ENCODE measurements around the gene NGB.
A peak's percentile ranks its signal among the peaks of the same experiment; 100 is the strongest.
"Not testable (repeated sequence)": the region's sequence is repeated elsewhere in the genome, so short reads cannot be mapped to it uniquely, and the experiment has no call there.

NGB gene

GRCh38 chr14:77296155-77296554 lies 25.1 kb upstream of the NGB start:
- DNase-seq (ENCODE audit: low spot score): no peak

DNA sequence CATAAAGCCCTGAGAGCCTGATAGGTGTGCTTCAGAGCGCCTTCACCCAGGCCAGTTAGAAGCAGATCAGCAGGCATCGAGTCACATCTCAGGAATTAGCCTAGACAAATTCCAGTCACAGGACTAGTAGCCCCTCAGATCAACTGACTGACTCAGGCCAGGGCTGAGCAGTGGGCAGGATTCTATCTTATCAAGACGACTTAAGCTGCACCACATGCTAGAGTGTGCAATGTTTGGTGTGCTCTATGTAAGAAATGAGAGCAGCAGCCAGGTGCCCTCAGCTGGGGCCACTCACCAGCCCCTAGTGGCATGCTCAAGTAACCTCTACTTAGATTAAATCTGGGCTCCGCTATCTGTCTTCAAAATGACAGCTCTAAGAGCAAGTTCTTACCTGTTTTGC lies 19.7 kb upstream of the NGB start:
- DNase-seq (ENCODE audit: low spot score): no peak

GRCh38 chr14:77286576-77286975 lies 15.6 kb upstream of the NGB start:
- DNase-seq (ENCODE audit: low spot score): no peak

DNA sequence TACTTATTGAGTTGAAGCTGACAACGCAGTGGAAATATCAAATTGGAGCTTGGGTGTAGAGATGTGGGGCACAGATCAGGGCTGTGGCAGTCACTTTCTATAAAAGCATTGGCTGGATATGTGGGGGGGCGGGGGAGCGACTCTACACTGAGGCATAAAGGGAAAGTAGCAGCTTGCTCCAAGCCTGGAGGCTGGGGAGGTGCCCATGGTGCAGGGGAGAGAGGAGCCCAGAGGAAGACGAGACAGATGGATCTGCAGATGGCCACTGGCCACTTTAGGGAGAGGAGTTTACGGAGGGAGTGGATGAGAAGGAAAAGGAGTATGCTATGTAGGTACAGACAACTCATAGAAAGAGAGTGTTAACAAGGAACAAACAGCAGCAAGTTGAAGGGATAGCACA lies 13.5 kb upstream of the NGB start:
- DNase-seq (ENCODE audit: low spot score): no peak

- DNase-seq (ENCODE audit: low spot score): no peak
Observed at GRCh38 chr14:77284066-77284465, 13.1 kb upstream of the NGB start.

DNA sequence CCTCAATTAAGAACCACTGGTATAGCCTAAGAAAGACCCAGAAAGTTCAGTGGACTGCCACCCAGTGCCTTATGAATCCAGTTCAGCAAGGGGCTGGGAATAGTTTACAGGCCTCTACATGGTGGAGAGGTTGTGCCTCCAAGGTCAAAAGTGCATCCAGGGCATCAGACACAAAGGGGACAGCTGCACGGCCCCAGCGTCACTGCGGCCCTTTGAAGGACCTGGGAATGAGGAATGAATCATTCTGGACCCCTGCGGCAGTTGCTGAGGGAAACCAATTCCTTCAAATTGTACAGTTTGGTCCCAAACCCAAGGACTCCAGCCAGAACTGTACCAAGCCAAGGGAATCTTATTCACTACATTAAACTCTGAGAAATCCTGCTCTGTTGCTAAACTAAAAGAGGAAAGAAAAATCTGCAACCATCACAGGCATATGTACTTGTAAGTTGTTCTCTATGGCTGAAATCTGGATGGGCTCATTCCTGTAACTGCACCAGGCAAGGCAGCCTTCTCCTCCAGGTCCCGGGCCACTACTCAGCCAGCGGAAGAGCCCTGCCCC lies 10.9 kb upstream of the NGB start:
- no peak for DNase-seq (ENCODE audit: low spot score)

GRCh38 chr14:77280921-77281320 lies 9.9 kb upstream of the NGB start:
- DNase-seq (ENCODE audit: low spot score): not testable (repeated sequence)

GRCh38 chr14:77279719-77280118 lies 8.7 kb upstream of the NGB start:
- no peak for DNase-seq (ENCODE audit: low spot score)

DNA sequence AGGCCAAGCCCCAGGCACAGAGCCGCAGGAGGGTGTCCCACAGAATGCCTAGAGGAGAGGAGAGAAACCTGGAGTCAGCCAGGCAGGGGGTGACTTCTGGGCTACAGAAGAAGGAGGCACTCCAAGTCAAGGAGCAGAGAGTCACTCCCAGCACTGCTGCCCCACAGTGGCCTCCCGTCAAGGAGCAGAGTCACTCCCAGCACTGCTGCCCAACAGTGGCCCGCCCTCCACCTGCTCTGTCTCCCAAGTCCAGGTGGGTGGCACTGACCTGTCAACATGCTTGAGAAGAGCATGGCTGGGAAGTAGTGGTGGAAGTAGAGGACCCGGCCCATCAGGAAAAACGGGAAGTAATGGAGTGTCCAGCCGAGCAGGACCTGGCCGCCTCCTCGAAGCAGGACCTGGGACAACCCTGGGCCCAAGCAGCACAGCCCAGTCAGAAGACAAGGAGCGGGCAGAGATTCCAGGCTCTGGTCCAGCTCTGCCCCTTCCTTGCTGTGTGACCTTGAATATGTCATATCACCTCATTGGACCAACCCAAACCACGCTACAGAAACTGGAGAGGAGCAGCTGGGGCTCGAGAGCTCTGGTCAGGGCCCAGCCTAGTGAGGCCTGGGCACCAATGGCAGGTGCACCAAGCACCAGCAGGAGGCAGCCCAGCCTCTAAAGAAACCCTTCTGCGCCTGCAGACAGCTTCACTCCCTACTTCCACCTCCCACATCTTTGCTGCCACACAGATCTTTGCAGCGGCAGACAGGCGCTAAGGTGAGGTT lies 7.6 kb upstream of the NGB start:
- DNase-seq (ENCODE audit: low spot score): no peak

- no peak for DNase-seq (ENCODE audit: low spot score)
Observed at GRCh38 chr14:77276959-77277358, 6.0 kb upstream of the NGB start.

- DNase-seq (ENCODE audit: low spot score): no peak
Observed at GRCh38 chr14:77276295-77276935, 5.4 kb upstream of the NGB start.

DNA sequence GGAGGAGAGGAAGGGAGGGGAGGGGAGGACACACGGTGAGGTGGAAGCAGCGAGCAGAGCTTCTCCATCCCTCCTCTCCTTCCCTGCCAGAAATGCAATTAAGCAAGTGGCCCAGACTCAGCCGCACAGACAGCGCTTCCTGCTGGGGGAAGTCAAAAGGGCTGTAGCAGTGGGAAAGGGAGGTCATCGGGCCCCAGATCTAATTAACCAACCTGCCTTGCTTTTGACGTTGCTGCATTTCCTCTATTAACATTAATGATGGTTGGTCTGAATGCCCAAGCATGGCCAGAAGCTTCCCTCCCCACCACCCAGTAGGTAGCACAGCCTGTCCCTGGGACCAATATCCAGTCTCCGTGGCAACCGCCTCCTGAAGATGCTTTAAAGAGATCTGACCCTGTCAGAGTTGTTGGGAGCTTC lies 4.6 kb upstream of the NGB start:
- no peak for DNase-seq (ENCODE audit: low spot score)

DNA sequence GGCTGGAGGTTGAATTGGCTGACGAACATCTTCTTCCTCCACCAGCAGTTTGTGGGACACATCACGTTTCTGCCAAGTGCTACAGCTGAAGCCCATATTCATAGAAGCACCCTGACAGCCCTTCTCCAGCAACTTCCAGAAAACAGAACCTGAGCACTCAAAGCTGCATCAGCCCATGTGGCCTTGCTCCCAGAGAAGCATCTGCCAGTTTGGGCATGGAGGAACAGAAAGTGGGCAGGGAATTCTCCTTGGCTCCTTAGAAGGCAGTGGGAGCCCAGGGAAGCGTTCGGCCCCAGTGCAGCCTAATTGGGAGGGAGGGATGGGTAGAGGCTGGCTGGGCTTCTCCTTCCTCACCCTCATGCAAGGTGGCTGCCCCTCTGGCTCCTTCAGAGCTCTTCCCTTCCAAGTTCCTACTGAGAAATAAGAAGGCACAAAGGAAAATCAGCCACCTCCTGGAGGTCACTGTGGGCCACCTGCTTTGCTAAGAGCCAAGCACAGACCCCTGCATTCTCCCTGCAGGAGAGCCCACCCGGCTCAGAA lies 4.1 kb upstream of the NGB start:
- DNase-seq (ENCODE audit: low spot score): peak; percentile 39

DNA sequence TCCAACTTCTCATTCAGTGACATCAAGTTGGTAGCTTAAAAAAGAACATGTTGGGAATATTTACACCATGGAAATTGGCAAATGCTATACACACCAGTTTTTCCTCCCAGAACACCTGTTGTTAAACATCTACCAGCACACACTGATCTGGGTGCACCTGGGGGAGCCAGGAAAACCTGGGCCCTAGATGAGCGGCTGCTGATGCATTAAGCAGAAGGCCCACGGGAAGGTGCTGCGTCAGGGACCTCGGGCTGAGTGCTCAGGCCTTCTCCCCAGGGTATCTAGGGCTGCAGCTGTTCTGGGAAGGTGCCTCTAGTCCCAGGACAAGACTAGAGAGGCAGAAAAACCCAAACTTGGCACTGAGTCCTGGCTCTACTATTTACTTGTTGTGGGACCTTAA lies 2.8 kb upstream of the NGB start:
- no peak for DNase-seq (ENCODE audit: low spot score)

DNA sequence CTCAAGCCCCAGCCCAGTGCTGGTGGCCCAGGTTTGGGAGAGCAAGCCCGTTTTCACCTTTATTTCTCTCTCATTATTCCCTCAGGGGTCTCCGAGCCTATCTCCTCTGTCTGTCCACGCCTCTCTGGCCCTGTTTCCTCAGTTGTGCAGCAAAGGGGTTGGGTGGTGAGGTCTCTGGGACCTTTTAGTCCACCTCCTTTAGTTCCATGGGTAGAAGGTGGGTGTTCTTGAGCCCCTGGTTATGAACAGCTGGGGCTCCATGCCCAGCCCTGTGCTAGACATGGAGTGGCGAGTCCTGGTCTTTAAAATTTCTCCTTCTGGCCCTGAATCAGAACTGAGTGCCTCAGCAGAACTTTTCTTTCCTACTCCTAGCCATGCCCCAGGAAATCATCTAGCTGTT lies 1.3 kb upstream of the NGB start:
- DNase-seq (ENCODE audit: low spot score): no peak

GRCh38 chr14:77270361-77271112 lies 469 bp downstream of the NGB start:
- DNase-seq (ENCODE audit: low spot score): no peak

- no peak for DNase-seq (ENCODE audit: low spot score)
Observed at GRCh38 chr14:77268989-77269600, 1.9 kb downstream of the NGB start.

GRCh38 chr14:77267937-77268699 lies 2.9 kb downstream of the NGB start:
- DNase-seq (ENCODE audit: low spot score): no peak

DNA sequence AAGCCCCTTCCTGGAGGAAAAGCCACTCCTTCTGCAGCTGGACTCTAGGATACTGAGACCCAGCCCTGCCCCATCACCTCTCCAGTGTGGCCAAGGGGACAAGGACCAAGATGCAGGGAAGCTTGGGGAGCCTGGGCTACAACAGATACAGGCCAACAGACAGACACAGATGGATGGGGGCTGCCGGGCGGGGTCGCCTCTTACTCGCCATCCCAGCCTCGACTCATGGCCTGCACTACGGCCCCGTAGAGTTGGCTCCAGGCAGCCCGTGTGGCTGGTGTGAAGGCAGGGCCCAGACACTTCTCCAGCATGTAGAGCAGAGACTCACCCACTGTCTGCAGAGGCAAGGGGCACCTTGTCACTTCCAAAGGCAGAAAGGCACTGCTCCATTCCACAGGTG lies 4.7 kb downstream of the NGB start:
- DNase-seq (ENCODE audit: low spot score): no peak

- no peak for DNase-seq (ENCODE audit: low spot score)
Observed at GRCh38 chr14:77265561-77266335, 5.3 kb downstream of the NGB start.

DNA sequence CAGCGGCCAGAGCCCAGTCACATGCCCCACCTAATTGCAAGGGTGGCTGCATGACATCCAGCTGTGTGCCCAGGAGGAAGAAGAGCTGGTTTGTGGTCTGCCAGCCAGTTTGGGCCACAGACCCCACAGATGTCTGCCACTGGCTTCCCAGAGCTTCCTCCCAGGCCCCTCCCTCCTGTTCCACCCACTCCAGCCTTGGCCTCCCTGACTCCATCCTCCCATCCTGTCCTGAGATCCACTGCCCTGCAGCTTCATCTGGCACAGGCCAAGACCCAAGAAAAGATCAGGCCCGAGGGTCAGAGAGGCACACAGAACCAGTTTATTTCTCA lies 5.9 kb downstream of the NGB start:
- no peak for DNase-seq (ENCODE audit: low spot score)
